SU-DHL-6 (cell line): ENCODE measurements around the gene CHD6.

ENCODE experiments used
- CTCF ChIP-seq: fragments of 200-600 bp; sonication (generic); IDR thresholded peaks from one replicate; pipeline ENCODE4 v1.5.1; 2017; ENCODE audit warnings: antibody characterized with exemption, mild to moderate bottlenecking, low read length, moderate library complexity; ENCODE audit not compliant: insufficient read depth, poor library complexity, severe bottlenecking
- EZH2phosphoT487 ChIP-seq: fragments of 200-600 bp; sonication (generic), shearing (Covaris generic); conservative IDR thresholded peaks from 2 replicates; pipeline ENCODE4 v1.6.1; 2018; ENCODE audit warnings: mild to moderate bottlenecking, antibody characterized with exemption, low read length, moderate library complexity, mixed read lengths

- TF ChIP-seq EZH2phosphoT487 (no peak), CTCF (no peak)
Measured at GRCh38 chr20:41436679-41437078, 181.5 kb downstream of the CHD6 start.
